HepG2 (cell line): Measurements from ENCODE around the gene PTRHD1. TPM values are rescaled to one million over a fixed set of nuclear protein-coding genes. Genes with fewer than 3 reads are reported as not detected.

ENCODE experiments used
- ATAC-seq: fragments of 200-7000 bp; cut with Tn5 transposase; 3 replicates; pipeline ENCODE4 v1.9.1; 2020; ENCODE audit warnings: mild to moderate bottlenecking, moderate library complexity
- BruUV-seq: library from RNA; stranded (reverse); fragments of 400-500 nt; replicated peaks from 2 replicates; lab custom pipeline; 2021; lab: Mats Ljungman, UMichigan
- CTCF ChIA-PET: fragments of 300-600 bp; formaldehyde crosslinking; extraction: SDS; loops from one replicate; lab custom pipeline; 2021; ENCODE audit warnings: low total read pairs, inconsistent platforms, low intra/inter-chr PET ratio; lab: Yijun Ruan, JAX
- POLR2A ChIA-PET: fragments of 350-600 bp; sonication (Branson Sonifier 250); formaldehyde crosslinking; loops from one replicate; lab custom pipeline; 2020; ENCODE audit warnings: antibody characterized with exemption, inconsistent platforms; lab: Yijun Ruan, JAX
- DNase-seq: peaks from one replicate; pipeline ENCODE4 v3.0.0-alpha.2; 2015; ENCODE audit warnings: low spot score
- FAIRE-seq: peaks from 3 replicates; lab custom pipeline; 2011; peaks lifted over from hg19 to GRCh38; lab: Jason Lieb, UNC
- H2AFZ ChIP-seq: one replicate; pipeline ENCODE4 v1.6.1; 2011; ENCODE audit warnings: low read length, inconsistent platforms
- H3K27ac ChIP-seq: fragments of 300-600 bp; 3 replicates; pipeline ENCODE4 v1.8.0; 2011; ENCODE audit warnings: mixed run types, mild to moderate bottlenecking, mixed read lengths, low read length, inconsistent platforms; ENCODE audit not compliant: insufficient read depth; ENCODE audit errors: extremely low read length
- H3K27me3 ChIP-seq, 2 experiments: fragments of 200-600 bp in 1 of 2; 2 replicates in 1 of 2; 3 replicates in 1 of 2; pipeline versions ENCODE4 v1.6.0 to v1.8.0; 2011; ENCODE audit warnings: low read length in 2 of 2, mild to moderate bottlenecking in 2 of 2, moderate library complexity in 2 of 2, inconsistent platforms in 1 of 2; ENCODE audit not compliant: insufficient read depth in 2 of 2, control insufficient read depth in 1 of 2
- H3K36me3 ChIP-seq, 2 experiments: fragments of 200-600 bp in 1 of 2; replicated peaks in 1 of 2; 2 replicates in 1 of 2; 3 replicates in 1 of 2; pipeline versions ENCODE4 v1.5.1 to v1.8.0; 2011; ENCODE audit warnings: low read length in 2 of 2, inconsistent platforms in 1 of 2; ENCODE audit not compliant: insufficient read depth in 2 of 2, control insufficient read depth in 1 of 2
- H3K4me1 ChIP-seq: 2 replicates; pipeline ENCODE4 v1.5.1; 2012; ENCODE audit warnings: low read length, inconsistent platforms; ENCODE audit not compliant: insufficient read depth
- H3K4me2 ChIP-seq: 2 replicates; pipeline ENCODE4 v1.6.0; 2011; ENCODE audit warnings: low read depth, low read length, inconsistent platforms
- H3K4me3 ChIP-seq, 3 experiments: fragments of 200-600 bp in 1 of 3; sonication (generic), shearing (Covaris generic) in 1 of 3; replicated peaks in 1 of 3; 2 replicates each; pipeline ENCODE4 v1.5.1; 2011 to 2016; ENCODE audit warnings: low read length in 3 of 3, inconsistent platforms in 2 of 3, low read depth in 2 of 3, mild to moderate bottlenecking in 2 of 3, control low read depth in 1 of 3, mixed read lengths in 1 of 3; ENCODE audit not compliant: insufficient read depth in 1 of 3
- H3K79me2 ChIP-seq: one replicate; pipeline ENCODE4 v1.6.1; 2011; ENCODE audit warnings: low read length, inconsistent platforms; ENCODE audit not compliant: insufficient read depth
- H3K9ac ChIP-seq: 2 replicates; pipeline ENCODE4 v1.6.0; 2011; ENCODE audit warnings: mild to moderate bottlenecking, low read depth, low read length, inconsistent platforms; ENCODE audit not compliant: insufficient read depth
- H3K9me3 ChIP-seq: 2 replicates; pipeline ENCODE4 v1.5.1; 2012; ENCODE audit warnings: mild to moderate bottlenecking, low read length
- H4K20me1 ChIP-seq: 2 replicates; pipeline ENCODE4 v1.6.0; 2011; ENCODE audit warnings: inconsistent platforms, mild to moderate bottlenecking, low read length, moderate library complexity; ENCODE audit not compliant: insufficient read depth
- DDIT3 ChIP-seq: sonication (generic); formaldehyde crosslinking; IDR thresholded peaks from 2 replicates; pipeline ENCODE4 v1.4.0; 2020; ENCODE audit warnings: mild to moderate bottlenecking, missing genetic modification reagents
- ISL2 ChIP-seq: sonication (generic); formaldehyde crosslinking; IDR thresholded peaks from 2 replicates; pipeline ENCODE4 v1.5.0; 2020; ENCODE audit warnings: missing genetic modification reagents
- MATR3 ChIP-seq: sonication (generic); formaldehyde crosslinking; IDR thresholded peaks from 2 replicates; pipeline ENCODE4 v1.4.0; 2020; ENCODE audit warnings: missing genetic modification reagents
- MXD1 ChIP-seq: sonication (generic); formaldehyde crosslinking; IDR thresholded peaks from 2 replicates; pipeline ENCODE4 v1.4.0; 2020; ENCODE audit warnings: mild to moderate bottlenecking, missing genetic modification reagents
- PRDM10 ChIP-seq: sonication (generic); formaldehyde crosslinking; IDR thresholded peaks from 2 replicates; pipeline ENCODE4 v1.4.0; 2020; ENCODE audit warnings: low read depth, missing genetic modification reagents
- RFX1 ChIP-seq: fragments of 450-650 bp; IDR thresholded peaks from 2 replicates; pipeline ENCODE4 v1.6.1; 2017
- TERF1 ChIP-seq: sonication (generic); formaldehyde crosslinking; IDR thresholded peaks from 2 replicates; pipeline ENCODE4 v1.8.0; 2022; ENCODE audit warnings: mild to moderate bottlenecking, missing genetic modification reagents, moderate library complexity
- ZFYVE20 ChIP-seq: sonication (generic); formaldehyde crosslinking; IDR thresholded peaks from 2 replicates; pipeline ENCODE4 v1.8.0; 2023; ENCODE audit warnings: low read depth, mild to moderate bottlenecking, moderate library complexity, missing genetic modification reagents, borderline replicate concordance
- ZNF136 ChIP-seq: sonication (generic); formaldehyde crosslinking; IDR thresholded peaks from 2 replicates; pipeline ENCODE4 v1.8.1; 2022; ENCODE audit warnings: low read depth, mild to moderate bottlenecking, moderate library complexity, missing genetic modification reagents
- ZNF280D ChIP-seq: sonication (generic); formaldehyde crosslinking; IDR thresholded peaks from 2 replicates; pipeline ENCODE4 v1.5.1; 2020; ENCODE audit warnings: mild to moderate bottlenecking, missing genetic modification reagents
- ZNF30 ChIP-seq: sonication (generic); formaldehyde crosslinking; IDR thresholded peaks from 2 replicates; pipeline ENCODE4 v1.5.0; 2020; ENCODE audit warnings: mild to moderate bottlenecking, missing genetic modification reagents
- ZNF446 ChIP-seq: sonication (generic); formaldehyde crosslinking; IDR thresholded peaks from 2 replicates; pipeline ENCODE4 v1.5.0; 2020; ENCODE audit warnings: mild to moderate bottlenecking, missing genetic modification reagents
- ZNF629 ChIP-seq: sonication (generic); formaldehyde crosslinking; conservative IDR thresholded peaks from 2 replicates; pipeline ENCODE4 v1.5.0; 2020; ENCODE audit warnings: missing genetic modification reagents
- ZNF83 ChIP-seq: sonication (generic); formaldehyde crosslinking; IDR thresholded peaks from 2 replicates; pipeline ENCODE4 v1.4.0; 2020; ENCODE audit warnings: missing genetic modification reagents, mild to moderate bottlenecking, borderline replicate concordance
- WGBS: methylation state at CpG from one replicate; pipeline ENCODE4 v1.1.6; 2017; ENCODE audit warnings: low lambda C conversion rate; 5-methylcytosine and 5-hydroxymethylcytosine counted together
- in situ Hi-C: cut with HindIII; loops from 2 replicates; pipeline ENCODE4 v1.10.0; 2017; ENCODE audit warnings: low pct_unique_long_range_greater_than_20kb; ENCODE audit not compliant: extremely low pct_ligation_motif_present
- intact Hi-C: fragments of 100-400 bp; cut with micrococcal nuclease; formaldehyde crosslinking; loops from one replicate; pipeline ENCODE4 v1.10.0; 2022; ENCODE audit not compliant: unreplicated experiment
- polyA plus RNA-seq, 8 experiments: library from polyadenylated mRNA; depleted of rRNA in 3 of 8; stranded (reverse) in 7 of 8; unstranded in 1 of 8; fragments of >200 nt; fragmentation: Illumina TruSeq in 4 of 8; extraction: Trizol in 4 of 8; gene quantifications; 2 replicates each; pipeline versions ENCODE4 v1.2.1 to v1.2.3, GENCODE V29; 2011 to 2016; ENCODE audit warnings: low read depth in 4 of 8, missing spikeins in 1 of 8, mixed read lengths in 1 of 8; ENCODE audit not compliant: insufficient read depth in 1 of 8
- total RNA-seq, 5 experiments: library from RNA; depleted of rRNA; stranded (reverse); fragments of >200 nt; fragmentation: Illumina TruSeq; extraction: Trizol; gene quantifications; 2 replicates each; pipeline ENCODE4 v1.2.3, GENCODE V29; 2016; ENCODE audit warnings: low read depth in 1 of 5

Gene PTRHD1
- total and polyA plus RNA-seq, 2 of the 13 experiments (the other 11 are each of a cell fraction or from before 2014, with no cell fraction given): 72.6 to 90.8 TPM

GRCh38 chr2:24793761-24794435, 707 bp upstream of the PTRHD1 start:
- Histone ChIP-seq H3K9ac (peak overlapping the region; percentile 97), H3K27ac (peak overlapping the region; percentile 94), H3K9me3 (no peaks in the 10 kb centered on the region), H3K36me3 (peaks cover 3 to 20% of the 10 kb centered on the region in 2 experiments; a peak in 4 of 5 replicates), H3K4me1 (peaks cover 46% of the 10 kb centered on the region), H3K27me3 (no peaks in the 10 kb centered on the region; a peak in 1 of 5 replicates), H3K4me2 (peak overlapping the region; percentile 81), H3K4me3 (peak overlapping the region; percentile 85 to 95 (median 86)), H2AFZ (peak overlapping the region; percentile 55), H3K79me2 (peaks cover 50% of the 10 kb centered on the region), H4K20me1 (no peaks in the 10 kb centered on the region)
- CTCF ChIA-PET: interaction anchor here (2.9 kb wide), 1 partner anchor 34 kb away, joined by 25 read pairs; no protein-coding TSS in a partner anchor
- intact Hi-C loops: loop anchor here (1.0 to 2.0 kb wide), 2 partner anchors 303 to 335 kb away; partner anchors contain the start of gene NCOA1
- ATAC-seq: peak; percentile 11; the same call in 1 of the 3 replicates
- TSS peak; percentile 81 for BruUV-seq
- POLR2A ChIA-PET: interaction anchor here (0.7 to 1.8 kb wide), 6 partner anchors 10 to 717 kb away, joined by 3 to 14 read pairs (median 5); partner anchors contain the start of genes NCOA1 and SF3B6
- no peak for FAIRE-seq
- DNase-seq: peak; percentile 39
- 0% methylated on average over 14 of the region's 14 CpGs for WGBS
- in situ Hi-C loops: loop anchor here (10.0 kb wide), 1 partner anchor 299 kb away; the partner anchor contains the start of gene NCOA1
- TF ChIP-seq ISL2 (CRISPR knock-in tag) (no peak), ZNF629 (peak; percentile 72), MATR3 (no peak), ZNF280D (CRISPR knock-in tag) (no peak), ZFYVE20 (CRISPR knock-in tag) (no peak), DDIT3 (no peak), PRDM10 (CRISPR knock-in tag) (no peak), TERF1 (peak; percentile 51; the same call in 1 of the 2 replicates), ZNF446 (CRISPR knock-in tag) (peak; percentile 43; the same call in 1 of the 2 replicates), MXD1 (CRISPR knock-in tag) (no peak), ZNF30 (0 out of 2 replicates have a peak, but pooled peaks have one; percentile 31), RFX1 (peak; percentile 61; the same call in 1 of the 2 replicates), ZNF136 (CRISPR knock-in tag) (peak; percentile 6; the same call in 1 of the 2 replicates), ZNF83 (CRISPR knock-in tag) (no peak)
